Mesenchymal stem cell (in vitro differentiated cells and primary cell): Measurements from ENCODE around the gene RAPGEF5.

Source experiments
- DNase-seq: peaks from one replicate; pipeline ENCODE4 v3.0.0-alpha.2; 2013
- H2AFZ ChIP-seq: one replicate; pipeline ENCODE4 v1.6.1; 2013; ENCODE audit warnings: low read depth, mild to moderate bottlenecking, control low read depth, inconsistent platforms, low read length, moderate library complexity
- H2AK5ac ChIP-seq: 2 replicates; pipeline ENCODE4 v1.6.1; 2013; ENCODE audit warnings: low read length, moderate library complexity, mild to moderate bottlenecking, inconsistent platforms; ENCODE audit not compliant: severe bottlenecking
- H2BK120ac ChIP-seq: one replicate; pipeline ENCODE4 v1.6.1; 2013; ENCODE audit warnings: low read depth, mild to moderate bottlenecking, inconsistent platforms, low read length, moderate library complexity
- H2BK12ac ChIP-seq, 2 experiments: one replicate each; pipeline ENCODE4 v1.6.1; 2013; ENCODE audit warnings: inconsistent platforms in 2 of 2, low read length in 2 of 2, mild to moderate bottlenecking in 2 of 2, moderate library complexity in 2 of 2, control low read depth in 1 of 2
- H2BK15ac ChIP-seq: one replicate; pipeline ENCODE4 v1.6.1; 2013; ENCODE audit warnings: mild to moderate bottlenecking, low read depth, inconsistent platforms; ENCODE audit not compliant: poor library complexity, severe bottlenecking
- H2BK5ac ChIP-seq: 2 replicates; pipeline ENCODE4 v1.6.1; 2013; ENCODE audit warnings: low read depth, mild to moderate bottlenecking, low read length, control low read depth, inconsistent platforms; ENCODE audit not compliant: poor library complexity, severe bottlenecking
- H3K14ac ChIP-seq, 2 experiments: one replicate each; pipeline ENCODE4 v1.6.1; 2013; ENCODE audit warnings: inconsistent platforms in 2 of 2, low read length in 2 of 2, control low read depth in 1 of 2, mild to moderate bottlenecking in 1 of 2, moderate library complexity in 1 of 2
- H3K18ac ChIP-seq, 2 experiments: one replicate each; pipeline ENCODE4 v1.6.1; 2013; ENCODE audit warnings: inconsistent platforms in 2 of 2, low read length in 2 of 2, control low read depth in 1 of 2, low read depth in 1 of 2, mild to moderate bottlenecking in 1 of 2
- H3K23ac ChIP-seq, 2 experiments: one replicate each; pipeline ENCODE4 v1.6.1; 2013; ENCODE audit warnings: inconsistent platforms in 2 of 2, low read length in 2 of 2, mild to moderate bottlenecking in 2 of 2, moderate library complexity in 2 of 2, control low read depth in 1 of 2
- H3K27ac ChIP-seq: 2 replicates; pipeline ENCODE4 v1.5.1; 2013; ENCODE audit warnings: mild to moderate bottlenecking, moderate library complexity, low read length, control low read depth, inconsistent platforms; ENCODE audit not compliant: poor library complexity, severe bottlenecking
- H3K27me3 ChIP-seq, 2 experiments: 2 replicates each; pipeline versions ENCODE4 v1.6.1 to v1.7.0; 2013; ENCODE audit warnings: low read length in 2 of 2, mild to moderate bottlenecking in 2 of 2, moderate library complexity in 2 of 2, control low read depth in 1 of 2, inconsistent platforms in 1 of 2; ENCODE audit not compliant: control insufficient read depth in 1 of 2, insufficient read depth in 1 of 2
- H3K36me3 ChIP-seq, 2 experiments: 2 replicates each; pipeline versions ENCODE4 v1.6.1 to v1.7.0; 2013; ENCODE audit warnings: low read length in 2 of 2, control low read depth in 1 of 2, inconsistent platforms in 1 of 2, low read depth in 1 of 2, mild to moderate bottlenecking in 1 of 2; ENCODE audit not compliant: insufficient read depth in 2 of 2, control insufficient read depth in 1 of 2
- H3K4ac ChIP-seq, 2 experiments: one replicate each; pipeline ENCODE4 v1.6.1; 2013; ENCODE audit warnings: inconsistent platforms in 2 of 2, low read length in 2 of 2, mild to moderate bottlenecking in 2 of 2, moderate library complexity in 2 of 2, control low read depth in 1 of 2, low read depth in 1 of 2
- H3K4me1 ChIP-seq: 2 replicates; pipeline ENCODE4 v1.6.1; 2013; ENCODE audit warnings: low read depth, low read length, control low read depth; ENCODE audit not compliant: control insufficient read depth, insufficient read depth
- H3K4me2 ChIP-seq: 2 replicates; pipeline ENCODE4 v1.6.1; 2013; ENCODE audit warnings: low read length, mild to moderate bottlenecking, inconsistent platforms; ENCODE audit not compliant: poor library complexity, severe bottlenecking
- H3K4me3 ChIP-seq, 2 experiments: 2 replicates each; pipeline versions ENCODE4 v1.5.1 to v1.7.0; 2013; ENCODE audit warnings: low read length in 2 of 2, mild to moderate bottlenecking in 2 of 2, control low read depth in 1 of 2, low read depth in 1 of 2; ENCODE audit not compliant: insufficient read depth in 1 of 2
- H3K79me1 ChIP-seq: replicated peaks from 2 replicates; pipeline ENCODE4 v1.6.1; 2013; ENCODE audit warnings: mild to moderate bottlenecking, control low read depth, low read length, inconsistent platforms; ENCODE audit not compliant: poor library complexity, severe bottlenecking
- H3K9ac ChIP-seq: 2 replicates; pipeline ENCODE4 v1.7.0; 2013; ENCODE audit warnings: mild to moderate bottlenecking, low read length, moderate library complexity
- H3K9me3 ChIP-seq: 2 replicates; pipeline ENCODE4 v1.7.0; 2013; ENCODE audit warnings: mild to moderate bottlenecking, low read length; ENCODE audit not compliant: control insufficient read depth
- H4K8ac ChIP-seq: one replicate; pipeline ENCODE4 v1.6.1; 2013; ENCODE audit warnings: inconsistent platforms, mild to moderate bottlenecking, low read length, moderate library complexity
- H4K91ac ChIP-seq: one replicate; pipeline ENCODE4 v1.6.1; 2013; ENCODE audit warnings: mild to moderate bottlenecking, low read length, inconsistent platforms
- WGBS: methylation state at CpG from one replicate; pipeline ENCODE4 v1.1.7; 2013; ENCODE audit warnings: mixed read lengths; 5-methylcytosine and 5-hydroxymethylcytosine counted together

RAPGEF5 gene

DNA sequence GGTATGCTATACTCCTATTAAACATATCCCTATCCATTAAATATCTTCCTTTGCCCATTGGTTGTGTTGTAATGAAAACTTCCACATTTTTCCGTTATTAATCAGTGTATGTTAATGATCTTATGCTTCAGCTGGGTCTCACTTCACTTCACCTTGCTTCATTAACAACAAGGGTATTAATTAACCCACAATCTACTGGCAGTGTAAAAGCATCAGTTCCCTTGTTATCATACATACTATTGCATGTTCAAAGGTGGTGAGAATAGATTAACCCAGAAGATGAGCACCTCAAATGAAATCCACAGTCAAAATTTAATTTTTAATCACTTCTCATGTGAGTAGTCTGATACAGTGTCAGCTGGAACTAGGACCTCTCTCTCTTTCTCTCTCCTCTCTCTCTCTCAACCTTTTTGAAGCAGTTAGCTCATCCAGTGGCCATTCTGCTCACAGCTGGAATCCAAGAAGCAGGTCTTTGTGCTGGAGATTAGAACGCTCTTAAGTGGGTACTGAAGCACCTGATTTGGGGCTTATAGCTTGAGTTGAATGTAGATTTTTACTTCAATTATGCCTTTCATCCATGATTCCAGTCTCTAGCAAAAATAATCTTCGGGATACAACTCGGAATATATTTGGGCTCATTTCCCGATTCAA is 172.3 kb downstream of the RAPGEF5 start:
- H2AK5ac ChIP-seq, result no peak overlapping the region
- no peak overlapping the region for H3K18ac ChIP-seq
- H2BK120ac ChIP-seq, result no peak overlapping the region
- no peak overlapping the region for H2BK15ac ChIP-seq
- no peak for DNase-seq
- no peaks in the 10 kb centered on the region for H3K4me1 ChIP-seq
- no peaks in the 10 kb centered on the region for H3K9me3 ChIP-seq
- H3K23ac ChIP-seq, result no peak overlapping the region
- H2BK12ac ChIP-seq, result no peak overlapping the region
- no peak overlapping the region for H3K14ac ChIP-seq
- no peaks in the 10 kb centered on the region for H3K79me1 ChIP-seq
- H3K36me3 ChIP-seq, result no peaks in the 10 kb centered on the region
- 92% methylated on average over 4 of the region's 5 CpGs for WGBS
- no peak overlapping the region for H3K4me2 ChIP-seq
- no peak overlapping the region for H3K4ac ChIP-seq
- H2AFZ ChIP-seq, result no peak overlapping the region
- H4K8ac ChIP-seq, result no peak overlapping the region
- no peak overlapping the region for H3K9ac ChIP-seq
- no peak overlapping the region for H3K4me3 ChIP-seq
- no peak overlapping the region for H4K91ac ChIP-seq
- no peak overlapping the region for H2BK5ac ChIP-seq
- peaks cover 0 to 4% of the 10 kb centered on the region in 2 experiments for H3K27me3 ChIP-seq
- H3K27ac ChIP-seq, result no peak overlapping the region

- H3K23ac ChIP-seq, result no peak overlapping the region
- no peaks in the 10 kb centered on the region for H3K79me1 ChIP-seq
- no peak overlapping the region for H2AK5ac ChIP-seq
- H3K4me1 ChIP-seq, result no peaks in the 10 kb centered on the region
- no peak overlapping the region for H2BK5ac ChIP-seq
- no peak for DNase-seq
- no peak overlapping the region for H4K8ac ChIP-seq
- H3K18ac ChIP-seq, result no peak overlapping the region
- H2AFZ ChIP-seq, result no peak overlapping the region
- H2BK120ac ChIP-seq, result no peak overlapping the region
- H3K9ac ChIP-seq, result no peak overlapping the region
- no peak overlapping the region for H3K4ac ChIP-seq
- WGBS, result 83% methylated on average over 4 of the region's 6 CpGs
- no peak overlapping the region for H3K14ac ChIP-seq
- H3K27me3 ChIP-seq, result peaks cover 0 to 4% of the 10 kb centered on the region in 2 experiments
- no peak overlapping the region for H3K4me2 ChIP-seq
- H3K36me3 ChIP-seq, result no peaks in the 10 kb centered on the region
- no peak overlapping the region for H2BK12ac ChIP-seq
- no peak overlapping the region for H2BK15ac ChIP-seq
- no peak overlapping the region for H4K91ac ChIP-seq
- no peak overlapping the region for H3K4me3 ChIP-seq
- H3K27ac ChIP-seq, result no peak overlapping the region
- H3K9me3 ChIP-seq, result no peaks in the 10 kb centered on the region
These were observed 173.3 kb downstream of the RAPGEF5 start for GRCh38 chr7:22183522-22184280.

- no peaks in the 10 kb centered on the region for H3K4me1 ChIP-seq
- no peak overlapping the region for H2BK5ac ChIP-seq
- H4K8ac ChIP-seq, result no peak overlapping the region
- H3K14ac ChIP-seq, result no peak overlapping the region
- H3K4me3 ChIP-seq, result peak overlapping the region in 1 of 2 experiments; percentile 35
- peak overlapping the region; percentile 42 for H3K9ac ChIP-seq
- H3K79me1 ChIP-seq, result no peaks in the 10 kb centered on the region
- 78% methylated on average over 4 of the region's 4 CpGs for WGBS
- no peak overlapping the region for H2BK120ac ChIP-seq
- no peak overlapping the region for H2BK15ac ChIP-seq
- H2BK12ac ChIP-seq, result no peak overlapping the region
- no peak overlapping the region for H3K4ac ChIP-seq
- H3K23ac ChIP-seq, result no peak overlapping the region
- H3K27ac ChIP-seq, result no peak overlapping the region
- no peaks in the 10 kb centered on the region for H3K9me3 ChIP-seq
- H3K27me3 ChIP-seq, result peaks cover 0 to 4% of the 10 kb centered on the region in 2 experiments
- H2AFZ ChIP-seq, result no peak overlapping the region
- no peak for DNase-seq
- H4K91ac ChIP-seq, result no peak overlapping the region
- no peak overlapping the region for H2AK5ac ChIP-seq
- H3K4me2 ChIP-seq, result no peak overlapping the region
- no peaks in the 10 kb centered on the region for H3K36me3 ChIP-seq
- H3K18ac ChIP-seq, result no peak overlapping the region
These were observed 174.8 kb downstream of the RAPGEF5 start for GRCh38 chr7:22182149-22182548.

DNA sequence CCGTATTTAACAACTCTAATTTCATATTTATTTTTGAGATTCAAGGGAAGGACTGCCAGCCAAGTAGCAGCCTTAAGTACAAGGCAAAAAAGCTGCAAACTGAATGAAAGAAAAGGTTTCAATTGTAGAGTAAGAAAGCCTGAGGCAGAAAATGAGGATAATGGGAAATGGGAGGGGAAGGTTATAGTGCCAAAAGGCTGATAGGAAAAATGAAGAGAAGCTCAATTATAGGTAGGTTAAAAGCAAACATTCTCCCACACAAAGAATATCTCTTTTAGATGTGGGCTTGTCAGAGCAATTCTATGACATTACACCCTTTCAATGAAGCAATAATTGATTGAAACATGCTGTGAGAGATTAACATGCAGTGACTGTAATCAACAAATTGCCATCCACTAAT is 175.3 kb downstream of the RAPGEF5 start:
- Histone ChIP-seq H2BK5ac (no peak overlapping the region), H3K9me3 (no peaks in the 10 kb centered on the region), H2BK15ac (no peak overlapping the region), H3K36me3 (no peaks in the 10 kb centered on the region), H3K4me3 (peak overlapping the region in 1 of 2 experiments; percentile 35), H2BK12ac (no peak overlapping the region), H3K23ac (no peak overlapping the region), H4K91ac (no peak overlapping the region), H3K27me3 (peaks cover 0 to 4% of the 10 kb centered on the region in 2 experiments), H4K8ac (no peak overlapping the region), H3K4me2 (no peak overlapping the region), H2BK120ac (no peak overlapping the region), H3K4me1 (no peaks in the 10 kb centered on the region), H3K18ac (no peak overlapping the region), H3K9ac (peak overlapping the region; percentile 42), H3K4ac (no peak overlapping the region), H2AFZ (no peak overlapping the region), H3K27ac (no peak overlapping the region), H2AK5ac (no peak overlapping the region), H3K79me1 (no peaks in the 10 kb centered on the region), H3K14ac (no peak overlapping the region)
- no peak for DNase-seq
- no CpG with 5 or more reads among the region's 1 CpG for WGBS
